GM12878 (cell line): Measurements from ENCODE around the gene ADAP1. TPM values are rescaled to one million over a fixed set of nuclear protein-coding genes. Genes with fewer than 3 reads are reported as not detected.

ENCODE experiments used
- ATF2 ChIP-seq: IDR thresholded peaks from 2 replicates; pipeline ENCODE4 v1.6.1; 2012; ENCODE audit warnings: low read length, inconsistent platforms
- CBX3 ChIP-seq: fragments of 200-600 bp; sonication (generic); IDR thresholded peaks from 2 replicates; pipeline ENCODE4 v1.6.1; 2016; ENCODE audit warnings: low read depth, borderline replicate concordance
- CBX5 ChIP-seq: sonication (generic); IDR thresholded peaks from 2 replicates; pipeline ENCODE4 v1.6.1; 2016; ENCODE audit warnings: low read depth, moderate library complexity, mild to moderate bottlenecking, inconsistent platforms
- CREB1 ChIP-seq: IDR thresholded peaks from 2 replicates; pipeline ENCODE4 v1.6.1; 2012; ENCODE audit warnings: low read depth, mild to moderate bottlenecking, inconsistent platforms
- EED ChIP-seq: sonication (generic); IDR thresholded peaks from 2 replicates; pipeline ENCODE4 v1.6.1; 2016; ENCODE audit warnings: antibody characterized with exemption, low read depth
- FOS ChIP-seq: IDR thresholded peaks from 3 replicates; pipeline ENCODE4 v1.6.1; 2011; ENCODE audit warnings: borderline replicate concordance; ENCODE audit not compliant: insufficient read length; ENCODE audit errors: extremely low read depth
- GATAD2B ChIP-seq: fragments of 450-650 bp; conservative IDR thresholded peaks from 2 replicates; pipeline ENCODE4 v1.6.1; 2017; ENCODE audit warnings: low read depth, mild to moderate bottlenecking, moderate library complexity
- MTA2 ChIP-seq: fragments of 450-650 bp; IDR thresholded peaks from 2 replicates; pipeline ENCODE4 v1.6.1; 2016; ENCODE audit warnings: low read depth, mild to moderate bottlenecking, moderate library complexity
- NFIC ChIP-seq: IDR thresholded peaks from 2 replicates; pipeline ENCODE4 v1.6.1; 2012; ENCODE audit warnings: low read depth, mild to moderate bottlenecking, inconsistent platforms, low read length, moderate library complexity
- POLR2AphosphoS2 ChIP-seq: IDR thresholded peaks from 2 replicates; pipeline ENCODE4 v1.6.1; 2011; ENCODE audit warnings: low read depth, mild to moderate bottlenecking, low read length, improper control_type of control experiment, moderate library complexity
- PRDM15 ChIP-seq: fragments of 450-650 bp; formaldehyde crosslinking; IDR thresholded peaks from 2 replicates; pipeline ENCODE4 v1.4.0; 2020; ENCODE audit warnings: mild to moderate bottlenecking, moderate library complexity
- RAD21 ChIP-seq: IDR thresholded peaks from 2 replicates; pipeline ENCODE4 v1.6.1; 2011; ENCODE audit warnings: mild to moderate bottlenecking, low read depth, low read length, moderate library complexity; ENCODE audit not compliant: insufficient read depth
- RB1 ChIP-seq: fragments of 450-650 bp; formaldehyde crosslinking; IDR thresholded peaks from 2 replicates; pipeline ENCODE4 v1.6.1; 2017; ENCODE audit warnings: mild to moderate bottlenecking, borderline replicate concordance
- SREBF1 ChIP-seq: IDR thresholded peaks from 2 replicates; pipeline ENCODE4 v1.6.1; 2012; ENCODE audit warnings: mild to moderate bottlenecking, low read length
- SRF ChIP-seq, 2 experiments: IDR thresholded peaks; 2 replicates each; pipeline ENCODE4 v1.6.1; 2011; ENCODE audit warnings: low read depth in 2 of 2, low read length in 2 of 2, mild to moderate bottlenecking in 1 of 2, moderate library complexity in 1 of 2
- SUZ12 ChIP-seq: fragments of 200-600 bp; sonication (generic); IDR thresholded peaks from one replicate; pipeline ENCODE4 v1.6.1; 2018; ENCODE audit warnings: antibody characterized with exemption, mild to moderate bottlenecking; ENCODE audit not compliant: unreplicated experiment
- ZBTB4 ChIP-seq: fragments of 450-650 bp; formaldehyde crosslinking; IDR thresholded peaks from 2 replicates; pipeline ENCODE4 v1.4.0; 2022; ENCODE audit warnings: mild to moderate bottlenecking, moderate library complexity
- polyA plus RNA-seq, 11 experiments: library from polyadenylated mRNA; depleted of rRNA in 4 of 11; unstranded in 6 of 11; stranded (reverse) in 5 of 11; fragments of >200 nt; fragmentation: Nextera tagmentation in 4 of 11; fragmentation: Illumina TruSeq in 1 of 11; extraction: Ambion mirVana in 4 of 11; extraction: Trizol in 1 of 11; gene quantifications; 1 replicate in 1 of 11; 2 replicates in 10 of 11; pipeline versions ENCODE4 v1.2.1 to v1.2.3, GENCODE V29; 2011 to 2016; ENCODE audit warnings: inconsistent platforms in 2 of 11, missing spikeins in 2 of 11, low read depth in 1 of 11
- total RNA-seq, 4 experiments: library from RNA; depleted of rRNA in 3 of 4; stranded (reverse); fragments of >200 nt in 3 of 4; fragmentation: Illumina TruSeq in 1 of 4; extraction: Trizol in 1 of 4; gene quantifications; 2 replicates each; pipeline versions ENCODE4 v1.2.1 to v1.2.3, GENCODE V29; 2013 to 2021
- TF ChIP-seq, protein P1 (sequence below), 3 experiments: IDR thresholded peaks in 2 of 3; conservative IDR thresholded peaks in 1 of 3; 2 replicates each; pipeline ENCODE4 v1.5.1; 2011; ENCODE audit warnings: low read depth in 3 of 3, low read length in 3 of 3, mild to moderate bottlenecking in 3 of 3, control low read depth in 2 of 3, moderate library complexity in 2 of 3, inconsistent platforms in 1 of 3, mixed read lengths in 1 of 3; ENCODE audit not compliant: control insufficient read depth in 2 of 3, insufficient read depth in 1 of 3; ENCODE audit errors: extremely low read depth in 1 of 3

Gene ADAP1
- total and polyA plus RNA-seq, 10 of the 15 experiments (the other 5 are each of a cell fraction or from before 2014, with no cell fraction given), result 0.22 to 44.2 (median 22.0) TPM; not detected in 1

DNA sequence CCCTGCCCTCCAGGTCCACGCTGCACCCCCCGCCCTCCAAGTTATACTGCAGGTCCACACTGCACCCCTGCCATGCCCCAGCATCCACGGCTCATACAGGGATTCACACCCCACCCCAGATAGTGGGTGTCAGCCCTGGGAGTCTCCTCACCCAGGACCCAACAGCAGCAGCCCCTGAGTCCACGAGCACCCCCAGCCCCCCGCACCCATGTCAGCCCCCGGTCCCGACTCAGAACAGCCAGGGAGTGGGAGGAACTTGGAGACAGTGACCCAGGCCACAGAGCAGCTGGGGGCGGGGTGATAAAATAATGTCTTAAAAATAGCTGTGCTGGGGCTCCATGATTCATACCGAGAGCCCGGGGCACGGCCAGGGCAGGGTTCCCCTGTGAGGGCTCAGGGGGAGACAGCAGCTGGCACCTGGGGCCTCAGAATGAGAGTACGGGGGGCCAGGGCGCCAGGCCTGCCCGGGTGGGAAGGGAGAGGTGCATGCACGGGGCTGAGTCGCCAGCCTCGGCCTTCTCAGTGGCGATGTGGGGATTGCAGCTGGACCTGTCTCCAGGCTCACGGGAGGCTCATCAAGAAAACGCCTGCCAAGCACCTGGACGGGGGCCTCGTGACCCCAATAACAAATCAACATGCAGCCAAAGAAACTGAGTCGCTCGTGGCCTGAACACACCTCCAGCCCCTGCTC lies 29.8 kb downstream of the ADAP1 start (continued):
- peak; percentile 92 for TF ChIP-seq NFIC
- peak; percentile 100 for TF ChIP-seq GATAD2B
- peak; percentile 87; the same call in 1 of the 2 replicates for TF ChIP-seq ATF2
- TF ChIP-seq CBX5, result peak; percentile 74; the same call in 1 of the 2 replicates
- TF ChIP-seq ZBTB4 (CRISPR knock-in tag), result no peak
- TF ChIP-seq, protein P1, sequence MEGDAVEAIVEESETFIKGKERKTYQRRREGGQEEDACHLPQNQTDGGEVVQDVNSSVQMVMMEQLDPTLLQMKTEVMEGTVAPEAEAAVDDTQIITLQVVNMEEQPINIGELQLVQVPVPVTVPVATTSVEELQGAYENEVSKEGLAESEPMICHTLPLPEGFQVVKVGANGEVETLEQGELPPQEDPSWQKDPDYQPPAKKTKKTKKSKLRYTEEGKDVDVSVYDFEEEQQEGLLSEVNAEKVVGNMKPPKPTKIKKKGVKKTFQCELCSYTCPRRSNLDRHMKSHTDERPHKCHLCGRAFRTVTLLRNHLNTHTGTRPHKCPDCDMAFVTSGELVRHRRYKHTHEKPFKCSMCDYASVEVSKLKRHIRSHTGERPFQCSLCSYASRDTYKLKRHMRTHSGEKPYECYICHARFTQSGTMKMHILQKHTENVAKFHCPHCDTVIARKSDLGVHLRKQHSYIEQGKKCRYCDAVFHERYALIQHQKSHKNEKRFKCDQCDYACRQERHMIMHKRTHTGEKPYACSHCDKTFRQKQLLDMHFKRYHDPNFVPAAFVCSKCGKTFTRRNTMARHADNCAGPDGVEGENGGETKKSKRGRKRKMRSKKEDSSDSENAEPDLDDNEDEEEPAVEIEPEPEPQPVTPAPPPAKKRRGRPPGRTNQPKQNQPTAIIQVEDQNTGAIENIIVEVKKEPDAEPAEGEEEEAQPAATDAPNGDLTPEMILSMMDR (IDR thresholded peaks at IDR 0.05 in 2 of 3, conservative IDR thresholded peaks at IDR 0.05 in 1 of 3; ENCODE audit: control insufficient read depth in 2 of 3, extremely low read depth in 1 of 3, insufficient read depth in 1 of 3, low read depth in 3 of 3, low read length in 3 of 3), result no peak
- TF ChIP-seq MTA2, result peak; percentile 88
- no peak for TF ChIP-seq SREBF1
- TF ChIP-seq CBX3, result no peak
- peak in 1 of 2 experiments; percentile 73; a peak in 1 of 4 replicates for TF ChIP-seq SRF (IDR thresholded peaks at IDR 0.05; ENCODE audit: low read depth in 2 of 2, low read length in 2 of 2)
- peak; percentile 68 for TF ChIP-seq CREB1
- TF ChIP-seq FOS, result no peak
- TF ChIP-seq EED, result peak; percentile 95
- TF ChIP-seq RAD21, result no peak
- no peak for TF ChIP-seq SUZ12
- TF ChIP-seq PRDM15 (CRISPR knock-in tag), result no peak
- no peak; the same call in 1 of the 2 replicates for TF ChIP-seq RB1
- no peak for TF ChIP-seq POLR2AphosphoS2
